Right ventricle myocardium superior (tissue), 1 donor: Measurements from ENCODE around the gene FNDC7. TPM values are rescaled to one million over a fixed set of nuclear protein-coding genes. Genes with fewer than 3 reads are reported as not detected.
A peak's percentile ranks its signal among the peaks of the same experiment; 100 is the strongest.
"Not testable (repeated sequence)": the region's sequence is repeated elsewhere in the genome, so short reads cannot be mapped to it uniquely, and the experiment has no call there.

Experiments
- ATAC-seq: fragments of 200-7000 bp; cut with Tn5 transposase; one replicate; pipeline ENCODE4 v1.9.1; 2020; ENCODE audit warnings: mild to moderate bottlenecking; ENCODE audit not compliant: poor library complexity
- DNase-seq: peaks from one replicate; pipeline ENCODE4 v3.0.0-alpha.2; 2020
- intact Hi-C: fragments of 100-400 bp; cut with DNase I; formaldehyde crosslinking; loops from one replicate; pipeline ENCODE4 v1.11.2; 2022
- total RNA-seq: library from RNA; stranded (reverse); fragmentation: NEBNext Ultra II Directional; extraction: Animal tissue kit (Norgen Biotek cat#: 25700); gene quantifications from one replicate; pipeline ENCODE4 v1.2.1, GENCODE V29; 2021
- donor health status: DM: no; HTN: yes; CAD: no; lungs with severe emphysema.

FNDC7 gene
- total RNA-seq, 1 donor from 2014 or later, result not detected

- intact Hi-C loops, result loop anchor here (10.0 kb wide), 1 partner anchor 52 kb away; the partner anchor contains the start of gene STXBP3
Observed at GRCh38 chr1:108692724-108693655, 19.7 kb upstream of the FNDC7 start.

GRCh38 chr1:108695535-108695934 lies 17.2 kb upstream of the FNDC7 start:
- ATAC-seq, result no peak
- intact Hi-C loops, result loop anchor here (10.0 kb wide), 1 partner anchor 49 kb away; the partner anchor contains the start of gene STXBP3

More at GRCh38 chr1:108692724-108693655, 19.7 kb upstream of the FNDC7 start:
- DNase-seq (peak; percentile 51), ATAC-seq (peak; percentile 53)

GRCh38 chr1:108699375-108700332 lies 13.1 kb upstream of the FNDC7 start:
- ATAC-seq (no peak), DNase-seq (no peak)
- intact Hi-C loops, result loop anchor here (10.0 kb wide), 1 partner anchor 45 kb away; the partner anchor contains the start of gene STXBP3

More at GRCh38 chr1:108695535-108695934, 17.2 kb upstream of the FNDC7 start:
- no peak for DNase-seq

GRCh38 chr1:108701176-108701849 lies 11.4 kb upstream of the FNDC7 start:
- intact Hi-C loops, result no loop called here

GRCh38 chr1:108702109-108702508 lies 10.6 kb upstream of the FNDC7 start:
- DNase-seq, intact Hi-C loops, ATAC-seq: not testable (repeated sequence)

More at GRCh38 chr1:108701176-108701849, 11.4 kb upstream of the FNDC7 start:
- DNase-seq (no peak), ATAC-seq (no peak)

GRCh38 chr1:108703939-108704338 lies 8.8 kb upstream of the FNDC7 start:
- ATAC-seq, result no peak
- intact Hi-C loops, result no loop called here
- no peak for DNase-seq

- no peak for ATAC-seq
- intact Hi-C loops, result no loop called here
- DNase-seq, result no peak
Observed at GRCh38 chr1:108704496-108704895, 8.2 kb upstream of the FNDC7 start.

GRCh38 chr1:108706643-108707042 lies 6.1 kb upstream of the FNDC7 start:
- no peak for DNase-seq
- no peak for ATAC-seq
- intact Hi-C loops, result no loop called here

- DNase-seq (peak; percentile 46), ATAC-seq (no peak)
- intact Hi-C loops, result no loop called here
Observed at GRCh38 chr1:108708691-108709660, 3.7 kb upstream of the FNDC7 start.

- ATAC-seq (peak; percentile 38), DNase-seq (no peak)
- intact Hi-C loops, result no loop called here
Observed at GRCh38 chr1:108715932-108716331, 3.2 kb downstream of the FNDC7 start.

GRCh38 chr1:108716437-108717230 lies 3.9 kb downstream of the FNDC7 start:
- intact Hi-C loops, result no loop called here
- no peak for DNase-seq
- no peak for ATAC-seq

- no peak for DNase-seq
- ATAC-seq, result no peak
- intact Hi-C loops, result no loop called here
Observed at GRCh38 chr1:108717774-108718316, 5.1 kb downstream of the FNDC7 start.

- DNase-seq, result no peak
- no peak for ATAC-seq
- intact Hi-C loops, result no loop called here
Observed at GRCh38 chr1:108718927-108719655, 6.4 kb downstream of the FNDC7 start.

- no peak for DNase-seq
- intact Hi-C loops, result no loop called here
- ATAC-seq, result no peak
Observed at GRCh38 chr1:108719656-108720435, 7.1 kb downstream of the FNDC7 start.

GRCh38 chr1:108722292-108722691 lies 9.6 kb downstream of the FNDC7 start:
- no peak for ATAC-seq
- intact Hi-C loops, result no loop called here
- DNase-seq, result no peak
